Dedifferentiated amniotic fluid mesenchymal stem cell (primary cell): ENCODE results near the gene SLC30A5.

Source experiments
- DNase-seq: peaks from one replicate; pipeline ENCODE4 v3.0.0-alpha.2; 2016; ENCODE audit errors: extremely low spot score

SLC30A5 gene

GRCh38 chr5:69167929-69168328, 74.1 kb downstream of the SLC30A5 start:
- DNase-seq: no peak

DNA sequence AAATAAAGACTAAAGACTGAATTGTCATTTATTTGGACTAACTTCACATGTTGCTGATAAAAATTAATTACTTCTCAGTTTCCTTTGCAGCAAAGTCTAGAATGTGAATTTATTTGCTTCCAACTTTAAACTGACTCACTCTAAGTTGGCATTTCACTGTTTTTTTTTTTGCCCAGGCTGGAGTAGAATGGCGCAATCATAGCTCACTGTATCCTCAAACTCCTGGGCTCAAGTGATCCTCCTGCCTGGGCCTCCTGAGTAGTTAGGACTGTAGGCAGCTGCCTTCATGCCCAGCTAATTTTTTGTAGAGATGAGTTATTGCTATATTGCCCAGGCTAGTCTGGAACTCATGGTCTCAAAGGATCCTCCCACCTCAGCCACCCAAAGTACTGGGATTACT, 76.7 kb downstream of the SLC30A5 start:
- no peak for DNase-seq

GRCh38 chr5:69170969-69171368, 77.2 kb downstream of the SLC30A5 start:
- DNase-seq: no peak
